ENCODE data around the gene APH1B. TPM values are rescaled to one million over a fixed set of nuclear protein-coding genes. Genes with fewer than 3 reads are reported as not detected.

Gene APH1B
- total RNA-seq, 1 donor from 2014 or later, result 4.7 TPM

- FAIRE-seq (no peak), DNase-seq (ENCODE audit: low read depth) (peak; percentile 39)
- Histone ChIP-seq H3K4me3 (ENCODE audit: low read depth, low read length) (no peak overlapping the region), H3K36me3 (ENCODE audit: control insufficient read depth, insufficient read depth, low read length) (no peaks in the 10 kb centered on the region), H3K27me3 (ENCODE audit: control insufficient read depth, insufficient read depth, low read length) (no peaks in the 10 kb centered on the region)
- no peak for TF ChIP-seq CTCF (IDR thresholded peaks at IDR 0.05; ENCODE audit: insufficient read depth, low read length, severe bottlenecking)
Observed at GRCh38 chr15:63291507-63291906, 14.1 kb downstream of the APH1B start.

GRCh38 chr15:63292241-63292640 is 14.8 kb downstream of the APH1B start:
- H3K27me3 ChIP-seq (ENCODE audit: control insufficient read depth, insufficient read depth, low read length), result no peaks in the 10 kb centered on the region
- no peaks in the 10 kb centered on the region for H3K36me3 ChIP-seq (ENCODE audit: control insufficient read depth, insufficient read depth, low read length)
- FAIRE-seq (no peak), DNase-seq (ENCODE audit: low read depth) (no peak)
- no peak overlapping the region for H3K4me3 ChIP-seq (ENCODE audit: low read depth, low read length)
- no peak for TF ChIP-seq CTCF (IDR thresholded peaks at IDR 0.05; ENCODE audit: insufficient read depth, low read length, severe bottlenecking)

GRCh38 chr15:63292771-63293170 is 15.4 kb downstream of the APH1B start:
- no peaks in the 10 kb centered on the region for H3K27me3 ChIP-seq (ENCODE audit: control insufficient read depth, insufficient read depth, low read length)
- H3K36me3 ChIP-seq (ENCODE audit: control insufficient read depth, insufficient read depth, low read length), result no peaks in the 10 kb centered on the region
- no peak overlapping the region for H3K4me3 ChIP-seq (ENCODE audit: low read depth, low read length)
- no peak for DNase-seq (ENCODE audit: low read depth)
- TF ChIP-seq CTCF (IDR thresholded peaks at IDR 0.05; ENCODE audit: insufficient read depth, low read length, severe bottlenecking), result no peak
- no peak for FAIRE-seq

GRCh38 chr15:63294359-63294758 is 17.0 kb downstream of the APH1B start:
- DNase-seq (ENCODE audit: low read depth) (no peak), FAIRE-seq (no peak)
- no peaks in the 10 kb centered on the region for H3K36me3 ChIP-seq (ENCODE audit: control insufficient read depth, insufficient read depth, low read length)
- no peak overlapping the region for H3K4me3 ChIP-seq (ENCODE audit: low read depth, low read length)
- H3K27me3 ChIP-seq (ENCODE audit: control insufficient read depth, insufficient read depth, low read length), result no peaks in the 10 kb centered on the region
- no peak for TF ChIP-seq CTCF (IDR thresholded peaks at IDR 0.05; ENCODE audit: insufficient read depth, low read length, severe bottlenecking)

- H3K4me3 ChIP-seq (ENCODE audit: low read depth, low read length), result no peak overlapping the region
- TF ChIP-seq CTCF (IDR thresholded peaks at IDR 0.05; ENCODE audit: insufficient read depth, low read length, severe bottlenecking), result no peak
- H3K27me3 ChIP-seq (ENCODE audit: control insufficient read depth, insufficient read depth, low read length), result no peaks in the 10 kb centered on the region
- no peak for DNase-seq (ENCODE audit: low read depth)
- no peaks in the 10 kb centered on the region for H3K36me3 ChIP-seq (ENCODE audit: control insufficient read depth, insufficient read depth, low read length)
- FAIRE-seq, result no peak
Observed at GRCh38 chr15:63295341-63295740, 17.9 kb downstream of the APH1B start.

GRCh38 chr15:63296195-63296594 is 18.8 kb downstream of the APH1B start:
- Histone ChIP-seq H3K36me3 (ENCODE audit: control insufficient read depth, insufficient read depth, low read length) (no peaks in the 10 kb centered on the region), H3K27me3 (ENCODE audit: control insufficient read depth, insufficient read depth, low read length) (no peaks in the 10 kb centered on the region), H3K4me3 (ENCODE audit: low read depth, low read length) (no peak overlapping the region)
- TF ChIP-seq CTCF (IDR thresholded peaks at IDR 0.05; ENCODE audit: insufficient read depth, low read length, severe bottlenecking), result no peak
- FAIRE-seq, result no peak
- no peak for DNase-seq (ENCODE audit: low read depth)
